ENCODE measurements around the gene THSD8. TPM values are rescaled to one million over a fixed set of nuclear protein-coding genes. Genes with fewer than 3 reads are reported as not detected.

THSD8 gene
- total RNA-seq, 4 donors from 2014 or later, result not detected

DNA sequence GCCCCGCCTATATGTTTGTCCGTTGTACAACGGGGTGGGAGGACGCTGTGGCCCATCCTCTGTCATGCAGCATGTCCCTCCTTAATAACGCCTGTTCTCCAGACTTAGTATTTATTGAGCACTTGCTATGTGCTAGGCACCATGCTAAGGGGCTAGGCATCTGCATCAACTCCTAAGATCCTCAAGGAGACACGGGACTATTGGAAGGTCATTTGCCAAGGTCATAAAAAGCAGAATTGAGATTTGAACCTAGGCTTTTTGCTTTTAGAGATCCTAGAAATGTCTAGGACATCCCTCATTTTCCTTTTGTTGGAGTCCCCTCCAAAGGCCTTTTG, 34.6 kb downstream of the THSD8 start:
- no peaks in the 10 kb centered on the region for H3K36me3 ChIP-seq
- no peak for ATAC-seq
- H3K4me1 ChIP-seq, result peaks cover 0 to 51% (median 18%) of the 10 kb centered on the region in 3 donors
- 0 to 7% methylated on average over 1 to 2 of the region's 6 CpGs for WGBS, 2 donors (ENCODE audit: low coverage in 1 of 2)
- no peak for TF ChIP-seq EP300 (IDR thresholded peaks at IDR 0.05)
- TF ChIP-seq POLR2AphosphoS5 (IDR thresholded peaks at IDR 0.05), result no peak
- TF ChIP-seq POLR2A (IDR thresholded peaks at IDR 0.05), result no peak
- TF ChIP-seq, protein P1, sequence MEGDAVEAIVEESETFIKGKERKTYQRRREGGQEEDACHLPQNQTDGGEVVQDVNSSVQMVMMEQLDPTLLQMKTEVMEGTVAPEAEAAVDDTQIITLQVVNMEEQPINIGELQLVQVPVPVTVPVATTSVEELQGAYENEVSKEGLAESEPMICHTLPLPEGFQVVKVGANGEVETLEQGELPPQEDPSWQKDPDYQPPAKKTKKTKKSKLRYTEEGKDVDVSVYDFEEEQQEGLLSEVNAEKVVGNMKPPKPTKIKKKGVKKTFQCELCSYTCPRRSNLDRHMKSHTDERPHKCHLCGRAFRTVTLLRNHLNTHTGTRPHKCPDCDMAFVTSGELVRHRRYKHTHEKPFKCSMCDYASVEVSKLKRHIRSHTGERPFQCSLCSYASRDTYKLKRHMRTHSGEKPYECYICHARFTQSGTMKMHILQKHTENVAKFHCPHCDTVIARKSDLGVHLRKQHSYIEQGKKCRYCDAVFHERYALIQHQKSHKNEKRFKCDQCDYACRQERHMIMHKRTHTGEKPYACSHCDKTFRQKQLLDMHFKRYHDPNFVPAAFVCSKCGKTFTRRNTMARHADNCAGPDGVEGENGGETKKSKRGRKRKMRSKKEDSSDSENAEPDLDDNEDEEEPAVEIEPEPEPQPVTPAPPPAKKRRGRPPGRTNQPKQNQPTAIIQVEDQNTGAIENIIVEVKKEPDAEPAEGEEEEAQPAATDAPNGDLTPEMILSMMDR (IDR thresholded peaks at IDR 0.05), result no peak
- H3K27me3 ChIP-seq, result peaks cover 100% of the 10 kb centered on the region
- no peaks in the 10 kb centered on the region for H3K9me3 ChIP-seq
- H3K4me3 ChIP-seq, result no peak overlapping the region
- H3K27ac ChIP-seq, result no peak overlapping the region

DNA sequence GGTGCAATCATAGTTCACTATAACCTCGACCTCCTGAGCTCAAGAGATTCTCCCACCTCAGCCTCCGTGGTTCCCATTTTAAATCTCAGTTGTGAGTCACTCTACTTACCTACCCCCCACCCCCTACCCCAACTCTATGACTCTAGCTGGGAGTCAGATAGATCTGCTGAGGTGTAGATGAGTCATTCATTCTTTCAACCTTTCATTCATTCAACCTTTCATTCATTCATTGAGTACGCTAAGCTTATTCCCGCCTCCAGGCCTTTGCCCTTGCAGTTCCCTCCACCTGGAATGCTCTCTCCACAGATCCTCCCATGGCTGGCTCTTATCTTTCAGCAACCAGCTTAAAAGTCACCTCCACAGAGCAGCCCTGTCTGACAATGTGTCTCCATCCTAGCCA, 35.4 kb downstream of the THSD8 start:
- WGBS, 2 donors (ENCODE audit: low coverage in 1 of 2), result 70 to 80% methylated on average over 4 of the region's 4 CpGs
- H3K27ac ChIP-seq, result no peak overlapping the region
- H3K4me3 ChIP-seq, result no peak overlapping the region
- no peaks in the 10 kb centered on the region for H3K9me3 ChIP-seq
- peaks cover 100% of the 10 kb centered on the region for H3K27me3 ChIP-seq
- peaks cover 0 to 51% (median 18%) of the 10 kb centered on the region in 3 donors for H3K4me1 ChIP-seq
- ATAC-seq, result no peak
- H3K36me3 ChIP-seq, result no peaks in the 10 kb centered on the region
- TF ChIP-seq EP300 (IDR thresholded peaks at IDR 0.05) (no peak), POLR2A (IDR thresholded peaks at IDR 0.05) (no peak), POLR2AphosphoS5 (IDR thresholded peaks at IDR 0.05) (no peak)
- TF ChIP-seq, protein P1 (IDR thresholded peaks at IDR 0.05), result no peak

DNA sequence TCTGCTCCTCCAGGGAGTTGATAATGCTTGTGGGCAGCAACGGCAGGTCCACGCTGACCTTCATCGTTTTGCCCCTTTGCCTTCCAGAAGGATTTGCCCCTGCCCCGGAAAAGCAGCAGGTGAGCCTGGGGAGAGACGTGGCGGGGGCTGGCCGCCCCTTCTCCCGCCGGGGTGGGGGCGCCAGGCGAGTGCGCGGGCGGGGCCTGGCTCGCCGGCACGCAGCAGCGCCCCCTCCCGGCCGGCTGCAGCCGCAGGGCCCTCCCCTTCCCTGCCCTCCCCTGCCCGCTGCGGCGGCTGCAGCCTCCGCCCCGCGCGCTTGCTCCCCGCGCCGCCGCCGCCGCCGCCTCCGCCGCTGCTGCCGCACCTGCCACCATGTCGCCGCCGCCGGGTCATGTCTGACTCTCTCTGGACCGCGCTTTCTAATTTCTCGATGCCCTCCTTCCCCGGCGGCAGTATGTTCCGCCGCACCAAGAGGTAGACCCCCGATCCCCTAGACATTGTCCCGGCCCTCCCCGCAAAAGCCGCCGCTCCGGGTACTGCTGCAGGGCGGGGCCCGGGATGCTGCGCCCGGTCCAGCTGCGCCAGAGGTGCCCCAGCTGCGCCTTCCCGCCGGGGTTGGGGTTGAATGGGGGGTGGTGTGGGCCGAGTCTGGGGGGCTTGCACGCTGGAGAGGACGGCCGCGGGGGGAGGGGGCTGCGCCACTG, 36.5 kb downstream of the THSD8 start, which contains the start of gene MAST1:
TSS of gene MAST1 (plus strand) at position 334 of the 704 bp plus-strand sequence. CDS start at position 392, 58 bp downstream.
- Histone ChIP-seq H3K4me3 (peak within 1 kb of the TSS in 1 of 2 donors; percentile 39), H3K4me1 (peaks cover 0 to 40% (median 18%) of the 10 kb centered on the region in 3 donors), H3K27me3 (peaks cover 100% of the 10 kb centered on the region), H3K27ac (no peak within 1 kb of the TSS), H3K9me3 (no peaks in the 10 kb centered on the region), H3K36me3 (no peaks in the 10 kb centered on the region)
- WGBS, 2 donors (ENCODE audit: low coverage in 1 of 2), result 0% methylated on average over 1 of the region's 69 CpGs; no CpG with 5 or more reads in 1 of the 2 donors
- ATAC-seq, result peak; percentile 67
- TF ChIP-seq POLR2AphosphoS5 (IDR thresholded peaks at IDR 0.05), result no peak
- TF ChIP-seq, protein P1 (IDR thresholded peaks at IDR 0.05), result peak in 3 of 4 experiments; percentile 31 to 54 (median 41)

DNA sequence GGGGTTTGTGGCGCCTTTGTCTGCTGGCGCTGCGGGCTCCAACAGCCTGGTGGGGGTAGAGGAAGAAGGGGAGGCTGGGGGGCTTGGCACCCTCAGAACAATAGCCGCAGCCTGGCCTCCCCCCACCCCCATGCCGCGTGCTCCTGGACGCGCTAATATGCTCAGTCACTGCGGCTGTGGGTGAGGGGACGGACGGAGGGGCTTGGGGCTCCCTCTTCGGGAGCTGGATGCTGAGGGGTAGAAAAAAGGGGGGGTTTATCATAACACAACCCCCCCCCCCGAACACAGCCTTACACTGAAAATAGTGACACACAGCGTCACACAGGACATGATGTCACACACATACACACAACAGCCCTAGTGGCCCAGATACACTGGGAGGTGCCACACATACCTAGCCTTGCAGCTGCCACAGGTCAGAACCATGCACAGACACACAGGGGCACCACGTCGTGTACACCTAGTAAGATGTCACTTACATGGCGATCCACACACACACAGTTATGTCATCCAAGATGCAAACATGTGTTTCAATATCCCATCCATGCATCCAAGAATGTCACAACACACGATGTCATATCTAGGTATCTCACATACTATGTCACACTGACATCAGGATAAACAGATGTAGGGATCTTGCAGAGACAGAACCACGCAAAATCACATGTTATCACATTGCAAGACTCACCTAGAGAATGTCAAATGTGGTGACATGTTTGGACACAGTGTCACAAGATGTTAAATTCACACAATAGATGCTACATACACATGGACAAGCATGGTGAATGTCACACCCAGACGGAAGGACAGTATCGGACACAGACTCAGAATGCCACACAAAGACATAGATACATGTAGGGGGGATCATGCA, 37.3 kb downstream of the THSD8 start:
- TF ChIP-seq, protein P1 (IDR thresholded peaks at IDR 0.05), result no peak
- TF ChIP-seq EP300 (IDR thresholded peaks at IDR 0.05) (no peak), POLR2A (IDR thresholded peaks at IDR 0.05) (no peak), POLR2AphosphoS5 (IDR thresholded peaks at IDR 0.05) (no peak)
- no peaks in the 10 kb centered on the region for H3K36me3 ChIP-seq
- no peak overlapping the region for H3K27ac ChIP-seq
- 41 to 51% methylated on average over 4 to 5 of the region's 21 CpGs for WGBS, 2 donors (ENCODE audit: low coverage in 1 of 2)
- H3K4me1 ChIP-seq, result peaks cover 0 to 32% (median 14%) of the 10 kb centered on the region in 3 donors
- H3K9me3 ChIP-seq, result no peaks in the 10 kb centered on the region
- ATAC-seq, result no peak
- H3K4me3 ChIP-seq, result peak overlapping the region in 1 of 2 donors; percentile 39
- H3K27me3 ChIP-seq, result peaks cover 100% of the 10 kb centered on the region

Measured in gastroesophageal sphincter (tissue), 4 donors.